DMS53 (cell line): ENCODE measurements around the gene ZDHHC1.
A peak's percentile ranks its signal among the peaks of the same experiment; 100 is the strongest.

ENCODE experiments used
- DNase-seq: peaks from one replicate; lab custom pipeline; 2025; lab: John Stamatoyannopoulos, UW

ZDHHC1 gene

GRCh38 chr16:67415872-67416793 lies at the start of gene ZDHHC1:
TSS of gene ZDHHC1 (minus strand) at chr16:67416477. CDS start at chr16:67407775, 8,702 bp downstream.
- peak; percentile 80 for DNase-seq

GRCh38 chr16:67464565-67464964 lies 48.3 kb upstream of the ZDHHC1 start:
- DNase-seq = no peak

DNA sequence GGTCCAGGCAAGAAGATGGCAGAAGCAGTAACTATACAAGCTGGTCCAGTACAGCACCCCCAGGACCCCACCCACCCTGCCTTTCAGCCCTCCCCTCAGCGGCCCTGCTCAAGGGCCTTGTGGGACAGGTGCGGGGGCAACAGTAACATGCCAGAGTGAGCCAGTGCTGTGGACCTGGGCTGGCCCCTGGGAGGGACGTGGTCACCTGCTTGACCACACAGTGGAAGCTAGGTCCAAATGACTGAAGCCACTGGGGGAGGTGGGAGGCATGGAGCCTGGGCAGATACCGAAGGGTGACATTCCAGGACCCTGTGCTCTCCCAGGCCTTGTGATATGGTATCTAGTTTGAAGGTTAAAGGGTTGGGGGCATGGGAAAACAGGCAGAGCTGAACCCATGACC lies 47.4 kb upstream of the ZDHHC1 start:
- DNase-seq = no peak

DNA sequence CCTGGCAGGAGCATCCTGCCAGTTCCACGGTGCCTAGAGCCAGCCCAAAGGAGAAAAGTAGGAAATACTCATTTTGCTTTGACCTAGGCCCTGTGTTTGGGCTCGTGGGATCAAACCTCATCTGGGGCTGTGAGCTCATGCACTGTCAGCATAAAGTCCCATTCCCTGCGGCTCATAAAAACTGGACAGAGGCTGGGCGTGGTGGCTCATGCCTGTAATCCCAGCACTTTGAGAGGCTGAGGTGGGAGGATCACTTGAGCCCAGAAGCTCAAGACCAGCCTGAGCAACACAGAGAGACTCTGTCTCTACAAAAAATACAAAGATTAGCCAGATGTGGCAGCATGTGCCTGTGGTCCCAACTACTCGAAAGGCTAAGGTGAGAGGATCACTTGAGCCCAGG lies 46.8 kb upstream of the ZDHHC1 start:
- no peak for DNase-seq

DNA sequence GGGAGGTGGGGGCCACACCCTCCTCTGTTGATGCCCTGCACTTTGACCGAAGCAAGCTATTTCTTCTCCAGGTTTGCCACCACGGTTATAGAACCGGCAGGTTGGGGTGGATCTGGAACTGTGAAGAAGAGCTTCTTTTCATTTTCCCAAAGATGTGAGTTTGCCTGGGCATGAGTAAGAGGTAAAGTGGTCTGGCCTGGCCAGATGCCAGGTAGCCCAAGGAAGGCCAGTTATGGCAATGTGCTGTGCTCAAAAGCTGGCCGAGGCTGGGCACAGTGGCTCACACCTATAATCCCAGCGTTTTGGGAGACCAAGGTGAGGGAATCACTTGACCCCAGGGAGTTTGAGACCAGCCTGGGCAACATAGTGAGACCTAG lies 46.0 kb upstream of the ZDHHC1 start:
- no peak for DNase-seq

DNA sequence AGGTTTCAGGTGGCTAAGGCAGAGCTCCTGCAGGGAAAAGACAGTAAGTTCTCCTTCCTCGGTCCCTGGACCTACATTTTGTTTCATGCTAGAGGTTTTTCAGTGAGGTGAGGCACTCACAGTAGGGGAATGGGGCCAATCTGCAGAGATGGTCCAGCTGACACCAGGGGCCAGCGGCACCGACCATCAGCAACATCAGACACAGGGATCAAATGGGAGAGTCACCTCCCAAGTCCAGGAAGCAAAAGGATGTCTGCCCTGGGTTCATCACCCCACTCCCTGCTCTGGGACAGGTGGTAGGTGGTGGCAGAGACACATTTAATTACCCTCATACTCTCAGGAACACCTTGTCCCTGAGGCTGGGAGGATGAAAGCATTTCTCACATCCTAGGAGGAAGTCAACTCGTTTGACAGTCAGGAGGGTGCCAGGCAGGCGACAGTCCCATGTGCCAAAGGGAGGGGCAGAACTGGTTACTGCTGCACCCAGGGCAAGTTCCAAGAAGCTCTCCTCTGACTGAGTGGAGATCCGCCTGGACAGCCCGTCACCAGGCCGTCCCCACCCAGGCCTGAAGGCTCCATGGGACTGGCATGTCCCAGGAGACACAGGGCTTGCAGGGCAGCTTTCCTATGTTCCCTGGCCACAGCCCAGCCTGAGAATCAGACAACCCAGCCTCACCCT lies 45.5 kb upstream of the ZDHHC1 start:
- no peak for DNase-seq

- DNase-seq = no peak
These were observed 44.7 kb upstream of the ZDHHC1 start for GRCh38 chr16:67460961-67461360.

- no peak for DNase-seq
These were observed 43.9 kb upstream of the ZDHHC1 start for GRCh38 chr16:67460168-67460567.

GRCh38 chr16:67459861-67460150 lies 43.5 kb upstream of the ZDHHC1 start:
- no peak for DNase-seq

DNA sequence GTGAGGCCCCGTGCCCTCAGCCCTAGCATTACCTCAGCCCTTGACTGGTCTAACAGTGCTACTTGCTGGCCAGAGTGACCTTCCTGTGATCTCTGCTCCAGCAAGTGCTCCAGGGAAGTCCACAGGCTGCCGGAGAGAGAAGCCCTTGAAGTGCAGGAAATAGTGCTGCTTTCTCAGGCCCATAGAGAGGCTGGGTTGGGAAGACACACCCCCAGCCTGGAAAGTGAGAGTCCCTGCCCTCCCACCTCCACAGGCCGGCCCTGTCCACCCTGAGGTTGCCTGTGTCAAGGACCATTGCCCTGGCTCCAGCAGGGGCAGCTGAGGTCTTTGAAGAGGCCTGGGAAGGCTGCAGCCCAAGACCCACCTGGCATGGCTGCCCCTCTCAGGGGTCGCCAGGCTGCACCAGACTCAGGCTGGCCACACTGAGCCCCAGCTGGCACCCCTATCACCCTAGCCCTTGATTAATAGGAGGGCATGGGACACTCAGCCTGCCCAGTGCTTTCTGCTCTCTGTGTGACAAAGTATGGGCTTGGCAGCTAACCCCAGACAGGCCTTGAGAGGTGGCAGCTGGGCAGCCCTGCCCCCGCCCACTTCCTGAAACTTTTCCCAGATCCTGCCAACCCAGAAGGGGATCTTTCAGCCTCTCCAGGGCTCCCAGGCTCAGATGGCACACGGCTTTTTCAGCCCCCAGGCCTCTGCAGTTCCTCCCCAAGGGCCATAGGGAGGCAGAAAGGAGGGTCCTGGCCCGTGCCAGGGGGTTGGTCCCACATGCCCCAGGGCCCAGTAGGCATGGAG lies 43.0 kb upstream of the ZDHHC1 start:
- DNase-seq = peak; percentile 42

GRCh38 chr16:67458121-67458641 lies 41.9 kb upstream of the ZDHHC1 start:
- DNase-seq = no peak

- no peak for DNase-seq
These were observed 41.3 kb upstream of the ZDHHC1 start for GRCh38 chr16:67457611-67458010.

- peak; percentile 22 for DNase-seq
These were observed 40.3 kb upstream of the ZDHHC1 start for GRCh38 chr16:67456391-67457081.

- DNase-seq = no peak
These were observed 38.6 kb upstream of the ZDHHC1 start for GRCh38 chr16:67454852-67455251.

DNA sequence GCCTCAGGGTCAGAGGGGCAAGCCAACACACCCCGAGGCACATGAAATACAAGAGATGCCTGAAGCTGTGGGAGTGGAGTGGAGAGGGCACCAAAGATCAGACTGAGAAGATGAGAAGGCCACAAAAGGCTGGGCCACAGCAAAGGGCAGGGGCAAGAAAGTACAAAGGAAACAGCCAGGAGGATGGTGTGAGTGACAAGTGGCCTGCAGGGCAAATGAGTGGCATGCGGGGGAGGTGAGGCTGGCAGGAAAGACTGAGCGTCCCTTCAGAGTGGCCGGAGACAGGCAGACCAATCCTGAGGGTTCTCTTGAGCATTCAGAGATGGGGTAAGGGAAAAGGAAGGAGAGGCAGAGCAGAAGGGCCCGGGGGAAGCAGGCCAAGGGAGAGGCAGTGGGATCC lies 37.8 kb upstream of the ZDHHC1 start:
- no peak for DNase-seq

- peak; percentile 68 for DNase-seq
These were observed 35.6 kb upstream of the ZDHHC1 start for GRCh38 chr16:67451704-67452435.

GRCh38 chr16:67451061-67451703 lies 34.9 kb upstream of the ZDHHC1 start:
- DNase-seq = peak; percentile 20

GRCh38 chr16:67449739-67450138 lies 33.5 kb upstream of the ZDHHC1 start:
- no peak for DNase-seq

GRCh38 chr16:67449336-67449735 lies 33.1 kb upstream of the ZDHHC1 start:
- no peak for DNase-seq

GRCh38 chr16:67448580-67448979 lies 32.3 kb upstream of the ZDHHC1 start:
- DNase-seq = no peak
